IMR-90 (cell line): ENCODE data around the gene CYS1.

Experiments used
- BHLHE40 ChIP-seq: fragments of 150-350 bp; IDR thresholded peaks from 2 replicates; pipeline ENCODE4 v1.6.1; 2016; ENCODE audit warnings: mild to moderate bottlenecking, low read depth, low read length
- CTCF ChIP-seq: conservative IDR thresholded peaks from 2 replicates; pipeline ENCODE4 v1.5.1; 2012; ENCODE audit warnings: mild to moderate bottlenecking, low read depth, low read length, improper control_type of control experiment
- FOS ChIP-seq: fragments of 150-350 bp; IDR thresholded peaks from 2 replicates; pipeline ENCODE4 v1.6.1; 2016; ENCODE audit warnings: low read depth, low read length
- POLR2A ChIP-seq: IDR thresholded peaks from 2 replicates; pipeline ENCODE4 v1.6.1; 2012; ENCODE audit warnings: mild to moderate bottlenecking, low read depth, low read length
- RAD21 ChIP-seq: IDR thresholded peaks from 2 replicates; pipeline ENCODE4 v1.6.1; 2012; ENCODE audit warnings: low read length, improper control_type of control experiment
- SMC3 ChIP-seq: fragments of 150-350 bp; IDR thresholded peaks from 2 replicates; pipeline ENCODE4 v1.6.1; 2016; ENCODE audit warnings: low read depth, mild to moderate bottlenecking, antibody characterized with exemption, low read length, moderate library complexity
- USF2 ChIP-seq: fragments of 150-350 bp; IDR thresholded peaks from 2 replicates; pipeline ENCODE4 v1.6.1; 2017; ENCODE audit warnings: mild to moderate bottlenecking, antibody characterized with exemption, low read length, low read depth

- TF ChIP-seq CTCF, result no peak
- no peak for TF ChIP-seq POLR2A
- no peak for TF ChIP-seq SMC3
- no peak for TF ChIP-seq USF2
- no peak for TF ChIP-seq FOS
- TF ChIP-seq BHLHE40, result no peak
- TF ChIP-seq RAD21, result no peak
These were observed 1.4 kb downstream of the CYS1 start for GRCh38 chr2:10078704-10079265.
